ENCODE results near the gene MAP3K6.

Gene MAP3K6

GRCh38 chr1:27318596-27318995 is 48.2 kb downstream of the MAP3K6 start:
- TF ChIP-seq PAX5 (IDR thresholded peaks at IDR 0.05; ENCODE audit: insufficient read depth, low read length, severe bottlenecking), result no peak
- TF ChIP-seq POLR2A (IDR thresholded peaks at IDR 0.05; ENCODE audit: low read depth, low read length), result no peak
- no peak for TF ChIP-seq POLR2AphosphoS5 (IDR thresholded peaks at IDR 0.05; ENCODE audit: low read depth, low read length)
- TF ChIP-seq TAF1 (IDR thresholded peaks at IDR 0.05; ENCODE audit: low read depth, low read length), result no peak
- TF ChIP-seq POU2F2 (IDR thresholded peaks at IDR 0.05; ENCODE audit: low read depth, low read length), result no peak
- TF ChIP-seq SPI1 (IDR thresholded peaks at IDR 0.05; ENCODE audit: low read depth, low read length), result no peak
- no peak for DNase-seq (ENCODE audit: insufficient read length, low spot score)
- no peak for FAIRE-seq

GRCh38 chr1:27318136-27318535 is 48.6 kb downstream of the MAP3K6 start:
- DNase-seq (ENCODE audit: insufficient read length, low spot score) (no peak), FAIRE-seq (no peak)
- TF ChIP-seq PAX5 (IDR thresholded peaks at IDR 0.05; ENCODE audit: insufficient read depth, low read length, severe bottlenecking) (no peak), TAF1 (IDR thresholded peaks at IDR 0.05; ENCODE audit: low read depth, low read length) (no peak), SPI1 (IDR thresholded peaks at IDR 0.05; ENCODE audit: low read depth, low read length) (no peak), POLR2AphosphoS5 (IDR thresholded peaks at IDR 0.05; ENCODE audit: low read depth, low read length) (no peak), POU2F2 (IDR thresholded peaks at IDR 0.05; ENCODE audit: low read depth, low read length) (no peak), POLR2A (IDR thresholded peaks at IDR 0.05; ENCODE audit: low read depth, low read length) (no peak)

GRCh38 chr1:27316860-27317259 is 49.9 kb downstream of the MAP3K6 start:
- TF ChIP-seq SPI1 (IDR thresholded peaks at IDR 0.05; ENCODE audit: low read depth, low read length) (no peak), POLR2A (IDR thresholded peaks at IDR 0.05; ENCODE audit: low read depth, low read length) (no peak), POU2F2 (IDR thresholded peaks at IDR 0.05; ENCODE audit: low read depth, low read length) (no peak), TAF1 (IDR thresholded peaks at IDR 0.05; ENCODE audit: low read depth, low read length) (no peak), PAX5 (IDR thresholded peaks at IDR 0.05; ENCODE audit: insufficient read depth, low read length, severe bottlenecking) (no peak), POLR2AphosphoS5 (IDR thresholded peaks at IDR 0.05; ENCODE audit: low read depth, low read length) (no peak)
- no peak for DNase-seq (ENCODE audit: insufficient read length, low spot score)
- FAIRE-seq, result no peak

GRCh38 chr1:27314737-27315136 is 52.0 kb downstream of the MAP3K6 start:
- FAIRE-seq (no peak), DNase-seq (ENCODE audit: insufficient read length, low spot score) (no peak)
- TF ChIP-seq SPI1 (IDR thresholded peaks at IDR 0.05; ENCODE audit: low read depth, low read length), result no peak
- TF ChIP-seq POLR2AphosphoS5 (IDR thresholded peaks at IDR 0.05; ENCODE audit: low read depth, low read length), result no peak
- TF ChIP-seq TAF1 (IDR thresholded peaks at IDR 0.05; ENCODE audit: low read depth, low read length), result no peak
- no peak for TF ChIP-seq PAX5 (IDR thresholded peaks at IDR 0.05; ENCODE audit: insufficient read depth, low read length, severe bottlenecking)
- TF ChIP-seq POLR2A (IDR thresholded peaks at IDR 0.05; ENCODE audit: low read depth, low read length), result no peak

- FAIRE-seq, result no peak
- no peak for DNase-seq (ENCODE audit: insufficient read length, low spot score)
Observed at GRCh38 chr1:27314169-27314568, 52.6 kb downstream of the MAP3K6 start.

GRCh38 chr1:27307874-27308598 is 58.7 kb downstream of the MAP3K6 start:
- DNase-seq (ENCODE audit: insufficient read length, low spot score), result no peak
- FAIRE-seq, result no peak
- no peak for TF ChIP-seq POLR2A (IDR thresholded peaks at IDR 0.05; ENCODE audit: low read depth, low read length)
- no peak for TF ChIP-seq POU2F2 (IDR thresholded peaks at IDR 0.05; ENCODE audit: low read depth, low read length)
- TF ChIP-seq TAF1 (IDR thresholded peaks at IDR 0.05; ENCODE audit: low read depth, low read length), result no peak
- TF ChIP-seq PAX5 (IDR thresholded peaks at IDR 0.05; ENCODE audit: insufficient read depth, low read length, severe bottlenecking), result no peak
- no peak for TF ChIP-seq POLR2AphosphoS5 (IDR thresholded peaks at IDR 0.05; ENCODE audit: low read depth, low read length)
- no peak for TF ChIP-seq SPI1 (IDR thresholded peaks at IDR 0.05; ENCODE audit: low read depth, low read length)

More at GRCh38 chr1:27314169-27314568, 52.6 kb downstream of the MAP3K6 start:
- TF ChIP-seq SPI1 (IDR thresholded peaks at IDR 0.05; ENCODE audit: low read depth, low read length) (no peak), PAX5 (IDR thresholded peaks at IDR 0.05; ENCODE audit: insufficient read depth, low read length, severe bottlenecking) (no peak), POLR2A (IDR thresholded peaks at IDR 0.05; ENCODE audit: low read depth, low read length) (no peak), TAF1 (IDR thresholded peaks at IDR 0.05; ENCODE audit: low read depth, low read length) (no peak), POLR2AphosphoS5 (IDR thresholded peaks at IDR 0.05; ENCODE audit: low read depth, low read length) (no peak), POU2F2 (IDR thresholded peaks at IDR 0.05; ENCODE audit: low read depth, low read length) (no peak)

- TF ChIP-seq SPI1 (IDR thresholded peaks at IDR 0.05; ENCODE audit: low read depth, low read length) (no peak), POLR2A (IDR thresholded peaks at IDR 0.05; ENCODE audit: low read depth, low read length) (no peak), POLR2AphosphoS5 (IDR thresholded peaks at IDR 0.05; ENCODE audit: low read depth, low read length) (no peak), PAX5 (IDR thresholded peaks at IDR 0.05; ENCODE audit: insufficient read depth, low read length, severe bottlenecking) (no peak), TAF1 (IDR thresholded peaks at IDR 0.05; ENCODE audit: low read depth, low read length) (no peak), POU2F2 (IDR thresholded peaks at IDR 0.05; ENCODE audit: low read depth, low read length) (no peak)
- no peak for DNase-seq (ENCODE audit: insufficient read length, low spot score)
- no peak for FAIRE-seq
Observed at GRCh38 chr1:27306892-27307761, 59.6 kb downstream of the MAP3K6 start.

GRCh38 chr1:27306071-27306470 is 60.7 kb downstream of the MAP3K6 start:
- DNase-seq (ENCODE audit: insufficient read length, low spot score) (no peak), FAIRE-seq (no peak)
- TF ChIP-seq POU2F2 (IDR thresholded peaks at IDR 0.05; ENCODE audit: low read depth, low read length) (no peak), POLR2A (IDR thresholded peaks at IDR 0.05; ENCODE audit: low read depth, low read length) (no peak), SPI1 (IDR thresholded peaks at IDR 0.05; ENCODE audit: low read depth, low read length) (no peak), TAF1 (IDR thresholded peaks at IDR 0.05; ENCODE audit: low read depth, low read length) (no peak), POLR2AphosphoS5 (IDR thresholded peaks at IDR 0.05; ENCODE audit: low read depth, low read length) (no peak), PAX5 (IDR thresholded peaks at IDR 0.05; ENCODE audit: insufficient read depth, low read length, severe bottlenecking) (no peak)

Measured in GM12891 (cell line).